ENCODE measurements around the gene GPRC5C. TPM values are rescaled to one million over a fixed set of nuclear protein-coding genes. Genes with fewer than 3 reads are reported as not detected.
A peak's percentile ranks its signal among the peaks of the same experiment; 100 is the strongest.

GPRC5C gene
- total RNA-seq, 4 donors from 2014 or later = 12.6 to 23.6 (median 14.5) TPM

DNA sequence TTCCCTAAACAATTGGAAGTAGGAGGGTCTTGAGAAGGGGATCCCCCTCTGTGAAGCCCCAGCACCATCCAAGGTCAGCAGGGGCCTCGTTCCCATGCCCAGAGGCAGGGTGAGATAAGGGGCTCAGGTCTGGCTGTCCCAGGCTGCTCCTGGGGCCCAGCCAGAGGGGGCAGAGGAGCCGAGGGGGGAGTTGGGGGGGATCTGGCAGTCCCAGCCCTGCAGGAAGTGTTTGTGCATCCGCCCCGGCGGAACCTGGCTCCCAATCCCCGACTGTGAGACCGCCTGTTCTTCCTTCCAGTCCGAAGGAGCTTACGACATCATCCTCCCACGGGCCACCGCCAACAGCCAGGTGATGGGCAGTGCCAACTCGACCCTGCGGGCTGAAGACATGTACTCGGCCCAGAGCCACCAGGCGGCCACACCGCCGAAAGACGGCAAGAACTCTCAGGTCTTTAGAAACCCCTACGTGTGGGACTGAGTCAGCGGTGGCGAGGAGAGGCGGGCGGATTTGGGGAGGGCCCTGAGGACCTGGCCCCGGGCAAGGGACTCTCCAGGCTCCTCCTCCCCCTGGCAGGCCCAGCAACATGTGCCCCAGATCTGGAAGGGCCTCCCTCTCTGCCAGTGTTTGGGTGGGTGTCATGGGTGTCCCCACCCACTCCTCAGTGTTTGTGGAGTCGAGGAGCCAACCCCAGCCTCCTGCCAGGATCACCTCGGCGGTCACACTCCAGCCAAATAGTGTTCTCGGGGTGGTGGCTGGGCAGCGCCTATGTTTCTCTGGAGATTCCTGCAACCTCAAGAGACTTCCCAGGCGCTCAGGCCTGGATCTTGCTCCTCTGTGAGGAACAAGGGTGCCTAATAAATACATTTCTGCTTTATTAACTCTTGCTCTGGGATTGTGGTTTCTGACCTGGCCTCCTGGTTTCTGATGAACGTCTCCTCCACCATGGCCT lies 14.9 kb downstream of the GPRC5C start:
- peaks cover 0 to 15% (median 0%) of the 10 kb centered on the region in 4 donors for H3K36me3 ChIP-seq
- WGBS = 78% methylated on average over 12 of the region's 31 CpGs
- no peak overlapping the region for H3K4me3 ChIP-seq
- peaks cover 54 to 62% (median 59%) of the 10 kb centered on the region in 4 donors for H3K4me1 ChIP-seq
- peak overlapping the region; percentile 15 to 69 (median 57) for H3K27ac ChIP-seq (replicated peaks in 1 of 4)
- TF ChIP-seq POLR2AphosphoS5 (IDR thresholded peaks at IDR 0.05) = peak; percentile 38 to 67
- no peak for TF ChIP-seq POLR2A (IDR thresholded peaks at IDR 0.05; ENCODE audit: low read depth)
- no peaks in the 10 kb centered on the region for H3K9me3 ChIP-seq
- H3K27me3 ChIP-seq = no peaks in the 10 kb centered on the region
- no peak for DNase-seq (ENCODE audit: extremely low spot score)
- intact Hi-C loops (cut with DNase I) = no loop called here

DNA sequence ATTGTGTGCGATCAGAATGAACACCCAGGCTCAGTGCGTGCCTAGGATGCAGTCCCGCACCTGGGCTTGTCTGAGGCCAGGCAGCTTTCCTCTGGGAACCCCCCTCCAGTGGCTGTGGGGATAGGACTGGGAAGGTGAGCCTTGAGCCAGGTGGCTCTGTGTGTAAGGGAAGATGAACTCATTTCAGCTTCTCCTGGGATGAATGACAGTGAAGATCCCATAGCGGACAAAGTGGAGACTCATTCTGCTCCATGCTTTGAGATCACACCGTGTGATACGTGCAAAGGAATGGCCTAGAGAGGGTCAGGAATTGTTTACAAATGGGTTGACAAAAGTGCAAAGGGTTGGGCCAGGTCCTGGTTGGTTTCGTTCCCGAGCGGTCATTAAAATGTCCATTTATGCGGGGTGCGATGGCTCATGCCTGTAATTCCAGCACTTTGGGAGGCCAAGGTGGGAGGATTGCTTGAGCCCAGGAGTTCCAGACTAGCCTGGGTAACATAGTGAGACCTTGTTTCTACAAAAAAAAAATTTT lies 15.8 kb downstream of the GPRC5C start:
- Histone ChIP-seq H3K36me3 (peaks cover 0 to 15% (median 0%) of the 10 kb centered on the region in 4 donors), H3K4me3 (no peak overlapping the region)
- WGBS = 97% methylated on average over 9 of the region's 11 CpGs

GRCh38 chr17:74448756-74449155 lies 16.9 kb downstream of the GPRC5C start:
- Histone ChIP-seq H3K4me1 (peaks cover 54 to 62% (median 59%) of the 10 kb centered on the region in 4 donors), H3K27me3 (no peaks in the 10 kb centered on the region), H3K9me3 (no peaks in the 10 kb centered on the region), H3K4me3 (no peak overlapping the region), H3K27ac (replicated peaks in 1 of 4) (peak overlapping the region; percentile 32 to 53 (median 36)), H3K36me3 (peaks cover 0 to 15% (median 0%) of the 10 kb centered on the region in 4 donors)
- TF ChIP-seq CTCF (IDR thresholded peaks at IDR 0.05) (no peak), POLR2A (IDR thresholded peaks at IDR 0.05; ENCODE audit: low read depth) (no peak)
- DNase-seq (ENCODE audit: extremely low spot score) = no peak
- WGBS = 73% methylated on average over 7 of the region's 8 CpGs
- intact Hi-C loops (cut with DNase I) = no loop called here

More for the DNA sequence above, 15.8 kb downstream of the GPRC5C start:
- intact Hi-C loops (cut with DNase I) = no loop called here
- H3K9me3 ChIP-seq = no peaks in the 10 kb centered on the region
- H3K27ac ChIP-seq (replicated peaks in 1 of 4) = peak overlapping the region; percentile 15 to 69 (median 57)
- no peaks in the 10 kb centered on the region for H3K27me3 ChIP-seq
- no peak for DNase-seq (ENCODE audit: extremely low spot score)
- TF ChIP-seq POLR2AphosphoS5 (IDR thresholded peaks at IDR 0.05) (no peak), CTCF (IDR thresholded peaks at IDR 0.05) (no peak)
- peaks cover 54 to 62% (median 59%) of the 10 kb centered on the region in 4 donors for H3K4me1 ChIP-seq

GRCh38 chr17:74449306-74449705 lies 17.4 kb downstream of the GPRC5C start:
- DNase-seq (ENCODE audit: extremely low spot score) = no peak
- intact Hi-C loops (cut with DNase I) = no loop called here
- TF ChIP-seq EP300 (IDR thresholded peaks at IDR 0.05) = no peak
- TF ChIP-seq CTCF (IDR thresholded peaks at IDR 0.05) = no peak
- TF ChIP-seq POLR2A (IDR thresholded peaks at IDR 0.05; ENCODE audit: low read depth) = no peak
- TF ChIP-seq POLR2AphosphoS5 (IDR thresholded peaks at IDR 0.05) = no peak
- Histone ChIP-seq H3K9me3 (no peaks in the 10 kb centered on the region), H3K36me3 (peaks cover 0 to 15% (median 0%) of the 10 kb centered on the region in 4 donors), H3K4me3 (no peak overlapping the region), H3K27me3 (no peaks in the 10 kb centered on the region), H3K4me1 (peaks cover 53 to 61% (median 59%) of the 10 kb centered on the region in 4 donors), H3K27ac (replicated peaks in 1 of 4) (peak overlapping the region; percentile 31 to 53 (median 36))
- 89% methylated on average over 11 of the region's 11 CpGs for WGBS

DNA sequence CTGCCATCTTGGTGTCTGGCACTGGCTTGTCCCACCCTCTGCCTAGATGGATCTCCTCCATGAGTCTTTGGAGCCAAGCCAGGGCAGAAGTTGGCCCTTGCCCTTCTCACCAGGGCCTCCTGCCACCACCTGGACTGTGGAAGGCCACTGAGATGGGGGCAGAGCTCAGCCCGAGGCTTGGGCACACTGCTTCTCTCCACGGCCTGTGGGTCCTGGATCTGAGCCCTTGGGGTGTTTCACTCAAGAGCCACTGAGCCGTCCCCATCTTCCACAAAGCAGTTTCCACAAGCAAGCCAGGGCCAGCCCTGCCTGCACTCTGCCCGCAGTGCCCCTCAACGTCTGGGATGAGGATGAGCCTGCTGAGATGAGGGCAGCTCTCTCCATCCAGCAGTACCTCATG lies 17.9 kb downstream of the GPRC5C start:
- intact Hi-C loops (cut with DNase I) = loop anchor here (5.0 to 10.0 kb wide), 2 partner anchors 237 to 425 kb away; partner anchors contain the start of genes FDXR and TTYH2
- WGBS = 96% methylated on average over 4 of the region's 5 CpGs
- H3K27ac ChIP-seq (replicated peaks in 1 of 4) = peak overlapping the region; percentile 31 to 53 (median 36)

More for the DNA sequence above, 17.9 kb downstream of the GPRC5C start:
- Histone ChIP-seq H3K9me3 (no peaks in the 10 kb centered on the region), H3K4me1 (peaks cover 53 to 61% (median 59%) of the 10 kb centered on the region in 4 donors), H3K4me3 (no peak overlapping the region), H3K27me3 (no peaks in the 10 kb centered on the region), H3K36me3 (peaks cover 0 to 15% (median 0%) of the 10 kb centered on the region in 4 donors)
- DNase-seq (ENCODE audit: extremely low spot score) = no peak
- no peak for TF ChIP-seq POLR2AphosphoS5 (IDR thresholded peaks at IDR 0.05)
- TF ChIP-seq CTCF (IDR thresholded peaks at IDR 0.05) = no peak
- no peak for TF ChIP-seq EP300 (IDR thresholded peaks at IDR 0.05)
- TF ChIP-seq POLR2A (IDR thresholded peaks at IDR 0.05; ENCODE audit: low read depth) = no peak

Measured in esophagus muscularis mucosa (tissue), 4 donors.